HepG2 (cell line): ENCODE results near the gene MYPN. TPM values are rescaled to one million over a fixed set of nuclear protein-coding genes. Genes with fewer than 3 reads are reported as not detected.

ENCODE experiments used
- BCL6 ChIP-seq: IDR thresholded peaks from 2 replicates; pipeline ENCODE4 v1.6.1; 2016; ENCODE audit warnings: missing genetic modification reagents, missing compliant biosample characterization
- EP300 ChIP-seq, 3 experiments: sonication (generic) in 1 of 3; formaldehyde crosslinking in 1 of 3; IDR thresholded peaks; 2 replicates each; pipeline versions ENCODE4 v1.5.1 to v1.6.1; 2011 to 2020; ENCODE audit warnings: low read depth in 2 of 3, low read length in 2 of 3, borderline replicate concordance in 1 of 3, improper control_type of control experiment in 1 of 3, mild to moderate bottlenecking in 1 of 3, missing genetic modification reagents in 1 of 3, moderate library complexity in 1 of 3
- GATA4 ChIP-seq: sonication (generic); IDR thresholded peaks from 2 replicates; pipeline ENCODE4 v1.6.1; 2016; ENCODE audit warnings: antibody characterized with exemption, low read depth, borderline replicate concordance
- GFI1 ChIP-seq: sonication (generic); formaldehyde crosslinking; IDR thresholded peaks from 2 replicates; pipeline ENCODE4 v1.5.0; 2020; ENCODE audit warnings: missing genetic modification reagents, mild to moderate bottlenecking, borderline replicate concordance
- KDM3A ChIP-seq: IDR thresholded peaks from 2 replicates; pipeline ENCODE4 v1.6.1; 2018; ENCODE audit warnings: low read depth, missing compliant biosample characterization
- MTA1 ChIP-seq: sonication (generic); formaldehyde crosslinking; IDR thresholded peaks from 2 replicates; pipeline ENCODE4 v1.4.0; 2020; ENCODE audit warnings: missing genetic modification reagents, mild to moderate bottlenecking, borderline replicate concordance
- NFE2L2 ChIP-seq: fragments of 150-350 bp; IDR thresholded peaks from 2 replicates; pipeline ENCODE4 v1.6.1; 2014; ENCODE audit warnings: low read length
- PITX1 ChIP-seq: sonication (generic); formaldehyde crosslinking; IDR thresholded peaks from 2 replicates; pipeline ENCODE4 v1.5.1; 2020; ENCODE audit warnings: mild to moderate bottlenecking, missing genetic modification reagents
- POLR2A ChIP-seq, 2 experiments: IDR thresholded peaks; 2 replicates each; pipeline ENCODE4 v1.6.1; 2011; ENCODE audit warnings: low read depth in 2 of 2, low read length in 2 of 2, mild to moderate bottlenecking in 1 of 2, moderate library complexity in 1 of 2; ENCODE audit not compliant: insufficient read depth in 1 of 2
- POLR2AphosphoS5 ChIP-seq: IDR thresholded peaks from 2 replicates; pipeline ENCODE4 v1.6.1; 2012; ENCODE audit warnings: low read depth, low read length
- POLR2G ChIP-seq: fragments of 200-400 bp; formaldehyde crosslinking; IDR thresholded peaks from 2 replicates; pipeline ENCODE4 v1.6.1; 2018; ENCODE audit warnings: mild to moderate bottlenecking, low read depth, low read length, moderate library complexity
- RXRA ChIP-seq: sonication (generic); formaldehyde crosslinking; IDR thresholded peaks from 2 replicates; pipeline ENCODE4 v1.5.1; 2020; ENCODE audit warnings: missing genetic modification reagents
- SKI ChIP-seq: fragments of 450-650 bp; IDR thresholded peaks from one replicate; pipeline ENCODE4 v1.6.1; 2018; ENCODE audit warnings: mild to moderate bottlenecking; ENCODE audit not compliant: partially characterized antibody
- ZMYM4 ChIP-seq: sonication (generic); formaldehyde crosslinking; IDR thresholded peaks from 2 replicates; pipeline ENCODE4 v1.8.1; 2023; ENCODE audit warnings: mild to moderate bottlenecking, missing genetic modification reagents
- ZNF136 ChIP-seq: sonication (generic); formaldehyde crosslinking; IDR thresholded peaks from 2 replicates; pipeline ENCODE4 v1.8.1; 2022; ENCODE audit warnings: low read depth, mild to moderate bottlenecking, moderate library complexity, missing genetic modification reagents
- ZNF274 ChIP-seq: sonication (generic); formaldehyde crosslinking; IDR thresholded peaks from 2 replicates; pipeline ENCODE4 v1.5.1; 2020; ENCODE audit warnings: mild to moderate bottlenecking, missing genetic modification reagents
- ZNF350 ChIP-seq: sonication (generic); formaldehyde crosslinking; IDR thresholded peaks from 2 replicates; pipeline ENCODE4 v1.4.0; 2020; ENCODE audit warnings: mild to moderate bottlenecking, low read depth, missing genetic modification reagents, borderline replicate concordance
- ZNF367 ChIP-seq: sonication (generic); formaldehyde crosslinking; IDR thresholded peaks from 2 replicates; pipeline ENCODE4 v1.4.0; 2020; ENCODE audit warnings: missing genetic modification reagents, borderline replicate concordance
- ZNF574 ChIP-seq: sonication (generic); formaldehyde crosslinking; IDR thresholded peaks from 2 replicates; pipeline ENCODE4 v1.4.0; 2020; ENCODE audit warnings: missing genetic modification reagents
- ZNF619 ChIP-seq: sonication (generic); formaldehyde crosslinking; IDR thresholded peaks from 2 replicates; pipeline ENCODE4 v1.4.0; 2020; ENCODE audit warnings: mild to moderate bottlenecking, missing genetic modification reagents
- polyA plus RNA-seq, 8 experiments: library from polyadenylated mRNA; depleted of rRNA in 3 of 8; stranded (reverse) in 7 of 8; unstranded in 1 of 8; fragments of >200 nt; fragmentation: Illumina TruSeq in 4 of 8; extraction: Trizol in 4 of 8; gene quantifications; 2 replicates each; pipeline versions ENCODE4 v1.2.1 to v1.2.3, GENCODE V29; 2011 to 2016; ENCODE audit warnings: low read depth in 4 of 8, missing spikeins in 1 of 8, mixed read lengths in 1 of 8; ENCODE audit not compliant: insufficient read depth in 1 of 8
- total RNA-seq, 5 experiments: library from RNA; depleted of rRNA; stranded (reverse); fragments of >200 nt; fragmentation: Illumina TruSeq; extraction: Trizol; gene quantifications; 2 replicates each; pipeline ENCODE4 v1.2.3, GENCODE V29; 2016; ENCODE audit warnings: low read depth in 1 of 5
- TF ChIP-seq, protein P1 (sequence below): sonication (generic); formaldehyde crosslinking; conservative IDR thresholded peaks from 2 replicates; pipeline ENCODE4 v1.4.0; 2020; ENCODE audit warnings: missing genetic modification reagents
- TF ChIP-seq, protein P2 (sequence below): sonication (generic); formaldehyde crosslinking; IDR thresholded peaks from 2 replicates; pipeline ENCODE4 v1.4.0; 2020; ENCODE audit warnings: mild to moderate bottlenecking, missing genetic modification reagents

The MYPN gene
- total and polyA plus RNA-seq, 2 of the 13 experiments (the other 11 are each of a cell fraction or from before 2014, with no cell fraction given), result not detected

DNA sequence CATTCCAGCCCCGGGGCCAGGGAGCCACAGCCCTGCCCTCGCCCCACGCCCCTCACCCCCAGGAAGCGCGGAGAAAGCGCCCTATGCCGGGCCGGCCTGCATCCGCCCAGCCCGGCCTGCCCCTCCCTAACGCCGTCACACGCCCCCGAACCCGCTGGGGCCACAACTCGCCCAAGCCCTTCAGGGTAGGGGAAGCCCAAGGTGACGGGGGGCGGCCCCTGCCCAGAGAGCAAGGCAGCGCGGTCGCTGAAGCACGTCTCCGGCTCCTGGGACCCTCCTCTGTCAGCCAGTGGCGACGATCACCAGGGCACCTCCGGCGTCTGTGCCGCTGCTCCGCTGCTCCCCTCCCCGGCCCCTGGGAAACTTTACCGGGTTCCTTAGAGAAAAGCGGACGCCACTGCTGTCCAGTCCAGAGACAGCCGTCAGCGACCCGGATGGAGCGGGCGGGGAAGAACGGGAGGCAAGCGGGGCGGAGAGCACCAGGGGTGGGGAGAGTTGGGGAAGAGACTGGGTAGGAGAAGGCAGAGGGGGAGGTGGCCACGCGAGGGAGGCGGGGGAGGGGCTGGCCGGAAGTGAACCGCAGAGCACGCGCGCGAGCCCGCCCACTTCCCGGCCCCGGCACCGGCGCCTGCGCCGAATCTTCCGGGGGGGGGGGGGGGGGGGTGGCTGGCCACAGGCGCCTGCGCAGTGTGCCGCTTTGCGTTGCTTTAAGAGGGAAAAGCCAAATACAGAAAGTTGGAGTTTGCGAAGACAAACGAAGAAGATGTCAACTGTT is 34.3 kb upstream of the MYPN start, which contains the start of gene HERC4 (continued):
- TF ChIP-seq, protein P1, sequence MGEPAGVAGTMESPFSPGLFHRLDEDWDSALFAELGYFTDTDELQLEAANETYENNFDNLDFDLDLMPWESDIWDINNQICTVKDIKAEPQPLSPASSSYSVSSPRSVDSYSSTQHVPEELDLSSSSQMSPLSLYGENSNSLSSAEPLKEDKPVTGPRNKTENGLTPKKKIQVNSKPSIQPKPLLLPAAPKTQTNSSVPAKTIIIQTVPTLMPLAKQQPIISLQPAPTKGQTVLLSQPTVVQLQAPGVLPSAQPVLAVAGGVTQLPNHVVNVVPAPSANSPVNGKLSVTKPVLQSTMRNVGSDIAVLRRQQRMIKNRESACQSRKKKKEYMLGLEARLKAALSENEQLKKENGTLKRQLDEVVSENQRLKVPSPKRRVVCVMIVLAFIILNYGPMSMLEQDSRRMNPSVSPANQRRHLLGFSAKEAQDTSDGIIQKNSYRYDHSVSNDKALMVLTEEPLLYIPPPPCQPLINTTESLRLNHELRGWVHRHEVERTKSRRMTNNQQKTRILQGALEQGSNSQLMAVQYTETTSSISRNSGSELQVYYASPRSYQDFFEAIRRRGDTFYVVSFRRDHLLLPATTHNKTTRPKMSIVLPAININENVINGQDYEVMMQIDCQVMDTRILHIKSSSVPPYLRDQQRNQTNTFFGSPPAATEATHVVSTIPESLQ, result 0 out of 2 replicates have a peak, but pooled peaks have one; percentile 60
- TF ChIP-seq ZNF574, result 0 out of 2 replicates have a peak, but pooled peaks have one; percentile 29
- 0 out of 2 replicates have a peak, but pooled peaks have one; percentile 41 for TF ChIP-seq GATA4
- peak; percentile 54 for TF ChIP-seq RXRA
- TF ChIP-seq NFE2L2, result no peak
- peak; percentile 36 for TF ChIP-seq SKI
- TF ChIP-seq, protein P2, sequence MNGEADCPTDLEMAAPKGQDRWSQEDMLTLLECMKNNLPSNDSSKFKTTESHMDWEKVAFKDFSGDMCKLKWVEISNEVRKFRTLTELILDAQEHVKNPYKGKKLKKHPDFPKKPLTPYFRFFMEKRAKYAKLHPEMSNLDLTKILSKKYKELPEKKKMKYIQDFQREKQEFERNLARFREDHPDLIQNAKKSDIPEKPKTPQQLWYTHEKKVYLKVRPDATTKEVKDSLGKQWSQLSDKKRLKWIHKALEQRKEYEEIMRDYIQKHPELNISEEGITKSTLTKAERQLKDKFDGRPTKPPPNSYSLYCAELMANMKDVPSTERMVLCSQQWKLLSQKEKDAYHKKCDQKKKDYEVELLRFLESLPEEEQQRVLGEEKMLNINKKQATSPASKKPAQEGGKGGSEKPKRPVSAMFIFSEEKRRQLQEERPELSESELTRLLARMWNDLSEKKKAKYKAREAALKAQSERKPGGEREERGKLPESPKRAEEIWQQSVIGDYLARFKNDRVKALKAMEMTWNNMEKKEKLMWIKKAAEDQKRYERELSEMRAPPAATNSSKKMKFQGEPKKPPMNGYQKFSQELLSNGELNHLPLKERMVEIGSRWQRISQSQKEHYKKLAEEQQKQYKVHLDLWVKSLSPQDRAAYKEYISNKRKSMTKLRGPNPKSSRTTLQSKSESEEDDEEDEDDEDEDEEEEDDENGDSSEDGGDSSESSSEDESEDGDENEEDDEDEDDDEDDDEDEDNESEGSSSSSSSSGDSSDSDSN, result peak; percentile 95
- TF ChIP-seq PITX1 (CRISPR knock-in tag), result 0 out of 2 replicates have a peak, but pooled peaks have one; percentile 53
- TF ChIP-seq GFI1 (CRISPR knock-in tag), result peak; percentile 66; the same call in 1 of the 2 replicates
- TF ChIP-seq ZNF367 (CRISPR knock-in tag), result peak; percentile 43; the same call in 1 of the 2 replicates
- 0 out of 2 replicates have a peak, but pooled peaks have one; percentile 20 for TF ChIP-seq BCL6 (CRISPR knock-in tag)
- TF ChIP-seq ZNF619 (CRISPR knock-in tag), result 0 out of 2 replicates have a peak, but pooled peaks have one; percentile 27
- TF ChIP-seq ZNF350, result peak; percentile 81
- peak; percentile 65; the same call in 1 of the 2 replicates for TF ChIP-seq ZNF136 (CRISPR knock-in tag)
- TF ChIP-seq MTA1 (CRISPR knock-in tag), result peak; percentile 75; the same call in 1 of the 2 replicates
- peak; percentile 81 for TF ChIP-seq POLR2G
- TF ChIP-seq POLR2A (IDR thresholded peaks at IDR 0.05; ENCODE audit: insufficient read depth in 1 of 2, low read depth in 2 of 2, low read length in 2 of 2), result peak; percentile 56 to 67; a peak in 3 of 4 replicates
- TF ChIP-seq KDM3A (CRISPR knock-in tag), result 0 out of 2 replicates have a peak, but pooled peaks have one; percentile 68
- peak in 1 of 2 experiments; percentile 32; a peak in 1 of 4 replicates for TF ChIP-seq EP300 (IDR thresholded peaks at IDR 0.05; ENCODE audit: low read depth in 2 of 2, low read length in 2 of 2)
- TF ChIP-seq EP300 (CRISPR knock-in tag; IDR thresholded peaks at IDR 0.05; ENCODE audit: borderline replicate concordance), result no peak
- peak; percentile 64; the same call in 1 of the 2 replicates for TF ChIP-seq ZNF274 (CRISPR knock-in tag)
- peak; percentile 32 for TF ChIP-seq ZMYM4 (CRISPR knock-in tag)
- TF ChIP-seq POLR2AphosphoS5, result peak; percentile 93
